ENCODE results near the gene PUM2.

The PUM2 gene

DNA sequence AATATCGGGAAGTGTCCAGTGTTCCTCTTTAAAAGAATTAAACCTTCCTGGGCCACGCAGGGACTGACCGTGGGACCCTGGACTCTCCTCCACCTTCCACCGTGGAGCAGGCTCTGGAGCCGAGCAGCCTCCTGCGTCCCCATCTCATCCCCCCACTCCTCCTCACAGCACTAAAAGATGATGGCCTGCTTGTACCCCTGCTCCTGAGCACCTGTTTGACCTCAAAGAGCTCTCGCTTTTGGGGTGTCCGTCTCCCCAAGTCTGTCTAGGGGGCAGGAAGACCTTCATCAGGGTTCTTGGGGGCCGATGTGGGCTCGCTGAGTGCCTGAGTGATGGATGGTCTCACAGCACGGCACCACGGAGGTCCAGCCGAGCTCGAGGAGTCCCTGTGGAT lies 124.5 kb downstream of the PUM2 start:
- Histone ChIP-seq H3K9me3 (ENCODE audit: control insufficient read depth, low read length) (no peaks in the 10 kb centered on the region), H3K4me1 (ENCODE audit: control insufficient read depth, insufficient read depth, low read length) (peaks cover 18% of the 10 kb centered on the region), H3K36me3 (ENCODE audit: control insufficient read depth, insufficient read depth, low read length) (no peaks in the 10 kb centered on the region), H3K27me3 (ENCODE audit: control insufficient read depth, insufficient read depth, low read length, poor library complexity, severe bottlenecking) (peaks cover 4% of the 10 kb centered on the region), H3K27ac (ENCODE audit: insufficient read depth, low read depth, low read length, poor library complexity, severe bottlenecking) (no peak overlapping the region), H3K4me3 (ENCODE audit: insufficient read depth, low read depth, low read length) (no peak overlapping the region)
- 91 to 93% methylated on average over 14 of the region's 14 CpGs for WGBS, 2 experiments

DNA sequence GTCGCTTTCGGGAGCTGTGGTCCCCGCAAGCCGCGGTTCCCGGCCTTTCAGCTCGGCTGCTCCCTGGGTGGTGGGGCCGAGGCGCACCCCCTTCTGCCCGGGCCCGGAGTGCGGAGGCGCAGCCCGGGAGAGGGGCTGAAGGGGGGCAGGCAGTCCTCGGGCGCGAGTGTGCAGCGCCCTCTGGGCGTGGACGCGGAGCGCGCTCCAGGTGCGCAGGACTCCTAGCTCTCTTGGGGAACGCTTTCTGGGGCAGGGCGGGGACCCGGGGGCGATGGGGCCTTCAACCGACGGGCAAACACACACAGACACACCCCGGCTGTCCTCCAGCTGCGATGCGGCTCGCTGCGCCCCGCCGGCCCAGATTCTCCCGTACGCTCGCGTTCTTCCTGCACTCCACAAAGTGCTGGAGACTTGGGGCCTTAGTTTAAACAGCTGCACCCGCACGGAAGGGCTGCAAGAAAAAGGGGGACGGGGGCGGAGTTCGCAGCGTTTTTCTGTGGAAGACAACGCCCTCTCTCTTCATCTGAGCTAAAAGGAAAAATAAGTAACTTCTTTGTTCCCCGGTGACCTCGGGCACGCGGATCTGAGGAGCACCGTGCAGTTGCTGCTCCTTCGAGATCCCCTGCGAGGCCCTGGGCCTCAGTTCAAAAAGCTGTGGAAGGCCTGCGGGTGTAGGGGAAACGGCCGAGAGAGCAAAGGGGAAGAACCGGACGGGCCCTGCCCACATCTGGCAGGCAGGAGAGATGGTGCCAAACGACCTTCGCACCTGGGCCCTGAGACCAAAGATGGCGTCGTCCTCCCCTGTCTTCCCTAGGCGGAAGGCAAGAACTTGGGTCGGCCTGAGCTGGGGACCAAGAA lies 125.1 kb downstream of the PUM2 start:
- peak overlapping the region; percentile 79 for H3K4me3 ChIP-seq (ENCODE audit: insufficient read depth, low read depth, low read length)
- H3K27ac ChIP-seq (ENCODE audit: insufficient read depth, low read depth, low read length, poor library complexity, severe bottlenecking), result no peak overlapping the region
- H3K9me3 ChIP-seq (ENCODE audit: control insufficient read depth, low read length), result no peaks in the 10 kb centered on the region
- 14 to 15% methylated on average over 66 of the region's 66 CpGs for WGBS, 2 experiments
- peaks cover 18% of the 10 kb centered on the region for H3K4me1 ChIP-seq (ENCODE audit: control insufficient read depth, insufficient read depth, low read length)
- H3K36me3 ChIP-seq (ENCODE audit: control insufficient read depth, insufficient read depth, low read length), result no peaks in the 10 kb centered on the region
- peaks cover 4% of the 10 kb centered on the region for H3K27me3 ChIP-seq (ENCODE audit: control insufficient read depth, insufficient read depth, low read length, poor library complexity, severe bottlenecking)

DNA sequence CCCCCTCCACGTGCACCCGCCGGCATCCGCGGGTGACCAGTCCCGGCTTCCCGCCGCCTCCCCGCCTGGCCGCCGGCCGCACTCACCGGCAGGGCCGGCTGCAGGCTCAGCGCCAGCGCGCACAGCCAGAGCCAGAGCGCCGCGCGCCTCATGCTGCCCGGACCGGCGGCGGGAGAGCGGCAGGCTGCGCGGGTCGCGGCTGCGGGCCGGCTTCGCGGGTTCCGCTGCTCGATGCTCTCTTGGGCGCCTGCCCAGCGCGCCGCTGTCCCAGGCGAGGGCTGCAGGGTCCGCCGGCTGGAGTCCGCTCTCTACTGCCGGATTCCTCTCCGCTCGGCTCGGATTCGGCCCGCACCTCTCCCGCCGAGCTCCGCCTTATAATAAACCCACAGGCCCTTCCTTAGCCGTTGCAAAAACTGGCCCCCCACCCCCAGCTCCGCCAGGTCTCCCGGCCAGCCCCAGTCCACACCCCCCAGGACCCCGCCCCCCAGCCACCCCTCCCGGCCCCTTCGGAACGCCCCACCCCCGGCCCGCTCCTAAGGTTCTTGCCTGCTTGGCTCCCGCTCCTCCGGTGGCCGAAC lies 125.8 kb downstream of the PUM2 start, which contains the start of gene SDC1:
SDC1 (minus strand) TSS at position 415 of the 578 bp plus-strand sequence; CDS start at position 152, 263 bp downstream.
- Histone ChIP-seq H3K27ac (ENCODE audit: insufficient read depth, low read depth, low read length, poor library complexity, severe bottlenecking) (peak within 1 kb of the TSS; percentile 29), H3K4me1 (ENCODE audit: control insufficient read depth, insufficient read depth, low read length) (peaks cover 18% of the 10 kb centered on the region), H3K4me3 (ENCODE audit: insufficient read depth, low read depth, low read length) (peak within 1 kb of the TSS; percentile 79), H3K36me3 (ENCODE audit: control insufficient read depth, insufficient read depth, low read length) (no peaks in the 10 kb centered on the region), H3K27me3 (ENCODE audit: control insufficient read depth, insufficient read depth, low read length, poor library complexity, severe bottlenecking) (peaks cover 4% of the 10 kb centered on the region), H3K9me3 (ENCODE audit: control insufficient read depth, low read length) (no peaks in the 10 kb centered on the region)
- 0% methylated on average over 61 to 65 of the region's 65 CpGs for WGBS, 2 experiments

DNA sequence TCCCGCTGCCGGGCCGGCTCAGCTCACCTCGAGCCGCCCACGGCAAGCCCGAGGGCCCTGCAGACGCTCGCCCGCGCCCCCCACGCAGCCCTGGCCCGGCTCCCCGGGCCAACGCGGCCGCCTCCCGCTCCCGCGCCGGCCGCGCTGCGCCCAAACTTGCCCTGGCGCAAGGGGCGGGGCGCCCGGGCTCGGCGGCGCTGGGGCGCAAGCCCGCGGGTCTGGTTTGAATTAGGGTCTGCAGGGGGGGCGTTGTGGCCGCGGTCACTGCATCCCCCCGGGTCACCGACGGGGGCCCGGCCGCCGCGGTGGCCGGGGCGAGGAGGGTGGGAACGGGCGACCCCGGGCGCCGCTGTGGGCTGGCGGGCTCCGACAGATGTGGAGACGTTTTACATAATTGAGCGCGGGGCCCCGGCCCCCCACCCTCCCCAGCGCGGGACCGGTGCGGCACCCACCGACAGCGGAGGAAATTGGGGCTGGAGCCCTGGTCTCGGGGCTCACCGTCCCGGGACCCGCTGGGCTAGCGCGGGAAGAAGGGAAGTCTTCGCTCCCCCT lies 126.4 kb downstream of the PUM2 start:
- WGBS, 2 experiments, result 0% methylated on average over 70 of the region's 70 CpGs
- Histone ChIP-seq H3K9me3 (ENCODE audit: control insufficient read depth, low read length) (no peaks in the 10 kb centered on the region), H3K4me1 (ENCODE audit: control insufficient read depth, insufficient read depth, low read length) (peaks cover 18% of the 10 kb centered on the region), H3K27me3 (ENCODE audit: control insufficient read depth, insufficient read depth, low read length, poor library complexity, severe bottlenecking) (peaks cover 4% of the 10 kb centered on the region), H3K4me3 (ENCODE audit: insufficient read depth, low read depth, low read length) (peak overlapping the region; percentile 79), H3K36me3 (ENCODE audit: control insufficient read depth, insufficient read depth, low read length) (no peaks in the 10 kb centered on the region), H3K27ac (ENCODE audit: insufficient read depth, low read depth, low read length, poor library complexity, severe bottlenecking) (peak overlapping the region; percentile 29)

DNA sequence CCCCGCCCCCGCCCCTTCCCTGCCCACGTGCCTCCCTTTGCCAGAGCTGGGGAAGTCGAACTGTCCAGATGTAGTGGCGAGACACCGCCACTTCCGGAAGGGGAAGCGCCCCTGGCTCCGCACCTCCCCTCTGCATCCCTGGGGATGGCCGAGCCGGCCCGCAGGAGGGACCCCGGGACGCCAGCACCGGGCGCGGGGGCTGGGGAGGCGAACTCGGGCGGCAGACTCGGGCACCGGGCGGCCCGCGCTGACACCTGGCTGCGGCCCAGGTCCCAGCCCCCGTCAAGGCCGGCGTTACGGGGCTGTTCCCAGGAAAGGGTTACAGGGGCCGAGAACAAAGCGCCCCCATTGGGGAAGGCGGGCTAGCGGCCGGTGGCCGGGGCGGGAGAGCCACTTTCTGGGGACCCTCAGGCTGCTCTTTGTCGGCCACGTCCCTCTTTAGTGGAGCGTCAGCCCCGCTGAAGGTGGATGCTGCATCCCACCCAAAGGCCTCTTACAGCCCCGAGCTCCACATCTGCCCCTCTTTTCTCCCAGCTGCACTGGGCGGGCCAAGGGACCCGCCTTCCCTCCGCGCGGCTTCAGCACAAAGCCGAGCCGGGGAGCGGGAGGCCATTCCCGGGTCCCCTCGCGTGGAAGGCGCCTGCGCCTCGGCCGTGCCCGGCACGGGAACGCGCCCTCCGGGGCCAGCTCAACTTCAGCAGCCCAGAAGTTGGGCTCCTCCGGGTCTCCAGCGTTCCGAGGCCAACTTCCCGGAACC lies 127.1 kb downstream of the PUM2 start:
- H3K27me3 ChIP-seq (ENCODE audit: control insufficient read depth, insufficient read depth, low read length, poor library complexity, severe bottlenecking), result peaks cover 4% of the 10 kb centered on the region
- H3K4me3 ChIP-seq (ENCODE audit: insufficient read depth, low read depth, low read length), result peak overlapping the region; percentile 79
- H3K9me3 ChIP-seq (ENCODE audit: control insufficient read depth, low read length), result no peaks in the 10 kb centered on the region
- peak overlapping the region; percentile 55 for H3K27ac ChIP-seq (ENCODE audit: insufficient read depth, low read depth, low read length, poor library complexity, severe bottlenecking)
- peaks cover 18% of the 10 kb centered on the region for H3K4me1 ChIP-seq (ENCODE audit: control insufficient read depth, insufficient read depth, low read length)
- WGBS, 2 experiments, result 0% methylated on average over 66 of the region's 66 CpGs
- H3K36me3 ChIP-seq (ENCODE audit: control insufficient read depth, insufficient read depth, low read length), result no peaks in the 10 kb centered on the region

DNA sequence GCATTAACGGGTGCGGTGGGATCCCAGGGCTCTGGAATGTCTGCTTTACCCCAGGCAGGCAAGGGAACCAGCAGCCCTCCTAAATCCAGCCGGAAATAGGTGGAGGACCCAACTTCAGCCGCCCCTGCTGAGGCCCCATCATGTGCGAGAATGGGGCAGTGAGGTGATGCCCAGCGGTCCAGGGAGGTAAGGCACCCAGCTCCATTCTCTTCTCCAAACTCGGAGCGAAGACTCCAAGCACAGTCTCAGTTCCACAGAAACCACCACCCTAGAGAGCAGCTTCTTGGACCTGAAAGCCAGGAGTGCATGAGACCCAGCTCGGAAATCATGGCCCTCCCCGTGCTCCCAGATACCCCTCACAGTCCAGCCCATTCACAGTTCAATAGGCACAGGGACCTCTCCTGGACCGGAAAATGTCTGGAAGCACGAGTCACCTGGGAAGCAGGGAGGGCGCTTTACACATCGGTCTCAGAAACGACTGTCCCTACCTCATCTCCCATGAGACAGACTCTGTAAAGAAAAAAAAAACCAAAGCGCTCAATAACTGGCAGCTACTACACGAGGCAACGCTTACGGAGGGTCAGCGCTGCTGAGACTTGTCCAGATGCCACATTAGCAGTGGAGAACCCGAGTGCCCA lies 127.8 kb downstream of the PUM2 start:
- Histone ChIP-seq H3K9me3 (ENCODE audit: control insufficient read depth, low read length) (no peaks in the 10 kb centered on the region), H3K27ac (ENCODE audit: insufficient read depth, low read depth, low read length, poor library complexity, severe bottlenecking) (no peak overlapping the region), H3K27me3 (ENCODE audit: control insufficient read depth, insufficient read depth, low read length, poor library complexity, severe bottlenecking) (peaks cover 4% of the 10 kb centered on the region), H3K36me3 (ENCODE audit: control insufficient read depth, insufficient read depth, low read length) (no peaks in the 10 kb centered on the region), H3K4me1 (ENCODE audit: control insufficient read depth, insufficient read depth, low read length) (peaks cover 18% of the 10 kb centered on the region), H3K4me3 (ENCODE audit: insufficient read depth, low read depth, low read length) (peak overlapping the region; percentile 79)
- WGBS, 2 experiments, result 42 to 43% methylated on average over 21 of the region's 21 CpGs

DNA sequence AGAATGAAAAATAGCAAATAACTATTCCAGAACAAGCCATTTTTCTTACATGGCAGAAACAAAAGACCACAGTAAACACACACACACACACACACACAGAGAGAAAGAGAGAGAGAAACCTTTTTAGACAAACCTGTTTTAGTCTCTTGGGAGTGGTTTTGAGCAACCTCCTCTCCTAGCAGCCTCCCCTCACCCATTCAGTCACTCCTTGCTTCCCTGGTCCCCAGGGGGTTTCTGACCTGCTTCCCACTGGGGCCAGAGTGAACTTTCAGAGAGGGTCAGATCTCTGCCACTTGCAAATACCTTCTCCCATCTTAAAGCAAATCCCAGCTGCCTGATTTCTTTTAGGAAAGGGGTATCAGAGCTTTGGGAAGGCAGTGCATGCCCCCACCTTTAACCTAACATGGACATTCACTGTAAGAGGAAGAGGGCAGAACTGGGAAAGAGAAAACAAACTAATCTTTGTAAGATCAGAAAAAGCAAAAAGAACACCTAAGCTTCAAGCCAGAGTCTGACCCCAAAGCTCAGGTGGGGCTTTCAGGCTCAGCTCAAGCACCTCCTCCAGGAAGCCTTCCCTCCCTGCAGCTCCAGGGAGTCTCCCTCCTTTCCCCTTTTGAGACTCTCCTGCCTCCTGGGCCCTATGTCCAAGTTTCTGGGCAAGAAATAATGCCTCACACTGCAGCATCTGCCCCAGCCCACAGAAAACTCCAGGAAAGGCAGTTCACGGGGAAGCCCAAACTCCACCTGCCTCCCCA lies 128.5 kb downstream of the PUM2 start:
- Histone ChIP-seq H3K9me3 (ENCODE audit: control insufficient read depth, low read length) (no peaks in the 10 kb centered on the region), H3K4me3 (ENCODE audit: insufficient read depth, low read depth, low read length) (no peak overlapping the region), H3K27me3 (ENCODE audit: control insufficient read depth, insufficient read depth, low read length, poor library complexity, severe bottlenecking) (peaks cover 4% of the 10 kb centered on the region), H3K27ac (ENCODE audit: insufficient read depth, low read depth, low read length, poor library complexity, severe bottlenecking) (no peak overlapping the region), H3K4me1 (ENCODE audit: control insufficient read depth, insufficient read depth, low read length) (peaks cover 18% of the 10 kb centered on the region), H3K36me3 (ENCODE audit: control insufficient read depth, insufficient read depth, low read length) (no peaks in the 10 kb centered on the region)
- 90% methylated on average over 1 of the region's 1 CpG for WGBS, 2 experiments

GRCh38 chr2:20221555-20221973 lies 129.1 kb downstream of the PUM2 start:
- WGBS, 2 experiments, result 81 to 86% methylated on average over 3 of the region's 3 CpGs
- no peak overlapping the region for H3K4me3 ChIP-seq (ENCODE audit: insufficient read depth, low read depth, low read length)
- no peaks in the 10 kb centered on the region for H3K9me3 ChIP-seq (ENCODE audit: control insufficient read depth, low read length)
- no peaks in the 10 kb centered on the region for H3K36me3 ChIP-seq (ENCODE audit: control insufficient read depth, insufficient read depth, low read length)
- H3K27ac ChIP-seq (ENCODE audit: insufficient read depth, low read depth, low read length, poor library complexity, severe bottlenecking), result no peak overlapping the region
- peaks cover 18% of the 10 kb centered on the region for H3K4me1 ChIP-seq (ENCODE audit: control insufficient read depth, insufficient read depth, low read length)
- peaks cover 4% of the 10 kb centered on the region for H3K27me3 ChIP-seq (ENCODE audit: control insufficient read depth, insufficient read depth, low read length, poor library complexity, severe bottlenecking)

DNA sequence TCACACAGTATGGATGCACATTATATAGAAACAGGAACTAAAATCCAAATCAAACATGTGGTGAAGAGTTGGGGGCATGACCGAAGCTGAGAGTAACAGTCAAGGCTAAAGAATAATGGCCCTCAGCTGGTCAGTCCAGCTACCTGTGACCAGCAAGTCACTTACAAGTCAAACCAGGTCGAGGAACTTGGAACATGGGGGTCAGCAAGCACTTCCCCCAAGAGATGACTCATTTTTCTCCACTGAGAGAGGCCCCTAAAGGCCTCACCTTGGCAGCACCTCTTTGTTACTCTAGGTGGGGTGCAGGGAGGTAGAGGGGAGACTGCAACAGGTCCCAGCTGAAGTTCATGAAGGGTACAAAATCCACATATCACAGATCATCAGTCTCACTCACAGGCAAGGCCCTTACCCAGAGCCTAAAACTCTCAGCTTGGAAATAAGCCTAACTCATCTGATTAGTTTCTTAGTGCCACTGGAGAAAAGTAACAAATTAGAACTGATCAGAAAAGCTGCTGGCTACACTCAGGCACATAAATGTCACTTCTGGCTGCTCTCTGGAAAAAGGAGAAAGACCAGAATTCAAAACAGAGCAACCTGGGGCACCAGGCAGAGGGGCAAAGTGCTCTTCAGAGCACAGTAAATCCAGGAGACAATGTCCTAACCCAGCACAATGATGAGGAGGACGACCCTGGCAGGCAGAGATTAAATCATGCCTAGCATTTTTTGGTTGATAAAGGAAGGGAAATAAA lies 129.7 kb downstream of the PUM2 start:
- no peaks in the 10 kb centered on the region for H3K36me3 ChIP-seq (ENCODE audit: control insufficient read depth, insufficient read depth, low read length)
- no peaks in the 10 kb centered on the region for H3K9me3 ChIP-seq (ENCODE audit: control insufficient read depth, low read length)
- no peak overlapping the region for H3K4me3 ChIP-seq (ENCODE audit: insufficient read depth, low read depth, low read length)
- H3K27ac ChIP-seq (ENCODE audit: insufficient read depth, low read depth, low read length, poor library complexity, severe bottlenecking), result no peak overlapping the region
- peaks cover 18% of the 10 kb centered on the region for H3K4me1 ChIP-seq (ENCODE audit: control insufficient read depth, insufficient read depth, low read length)
- 79 to 80% methylated on average over 3 of the region's 3 CpGs for WGBS, 2 experiments
- H3K27me3 ChIP-seq (ENCODE audit: control insufficient read depth, insufficient read depth, low read length, poor library complexity, severe bottlenecking), result peaks cover 2% of the 10 kb centered on the region

All from ectodermal cell (in vitro differentiated cells).